GM18867 (cell line): ENCODE data around the gene ACYP2.
"Not testable (repeated sequence)": the region's sequence is repeated elsewhere in the genome, so short reads cannot be mapped to it uniquely, and the experiment has no call there.

Source experiments
- ATAC-seq: cut with Tn5 transposase; IDR thresholded peaks from one replicate; pipeline ENCODE4 v1.9.1; 2021; ENCODE audit warnings: mild to moderate bottlenecking, moderate library complexity; ENCODE audit not compliant: unreplicated experiment

Gene ACYP2

GRCh38 chr2:54313147-54313546 is 197.7 kb downstream of the ACYP2 start:
- no peak for ATAC-seq

DNA sequence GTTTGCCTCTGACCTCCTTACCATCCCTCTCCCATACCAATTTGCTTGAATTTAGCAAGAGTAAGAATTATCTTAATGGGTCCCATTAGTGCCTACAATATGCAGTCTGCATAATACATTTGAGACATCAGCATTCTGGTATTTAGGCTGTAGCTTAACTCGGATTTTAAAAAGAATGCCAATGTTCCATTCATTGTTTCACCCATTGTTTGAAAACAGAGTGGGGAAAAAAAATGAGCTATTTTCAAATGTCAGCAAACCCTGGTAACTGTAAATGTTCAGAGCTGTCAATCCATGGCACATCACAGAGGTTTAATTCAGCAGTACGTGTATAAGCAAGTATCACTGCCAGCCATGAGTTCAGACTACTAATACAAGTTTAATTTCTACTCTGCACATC is 202.6 kb downstream of the ACYP2 start:
- ATAC-seq = no peak

DNA sequence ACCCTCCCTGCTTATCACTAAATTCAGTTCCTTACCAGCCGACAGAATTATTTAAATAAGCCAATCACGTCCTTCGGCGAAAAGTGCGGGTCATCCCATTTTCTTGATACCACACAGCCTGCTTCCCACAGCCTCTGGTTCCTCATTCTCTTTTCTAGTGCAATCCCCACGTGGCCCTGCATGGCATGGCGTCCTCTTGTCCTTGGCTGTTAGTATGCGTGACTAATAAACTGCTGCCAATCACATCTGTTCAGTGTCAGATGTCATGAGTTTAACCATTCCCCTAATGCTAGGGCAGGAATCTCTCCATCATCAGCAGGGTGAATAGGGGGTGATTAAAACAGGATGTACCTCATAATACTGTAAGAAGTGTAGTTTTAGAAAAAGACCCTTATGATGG is 203.4 kb downstream of the ACYP2 start:
- ATAC-seq = no peak

- no peak for ATAC-seq
These were observed 205.6 kb downstream of the ACYP2 start for GRCh38 chr2:54321047-54321446.

DNA sequence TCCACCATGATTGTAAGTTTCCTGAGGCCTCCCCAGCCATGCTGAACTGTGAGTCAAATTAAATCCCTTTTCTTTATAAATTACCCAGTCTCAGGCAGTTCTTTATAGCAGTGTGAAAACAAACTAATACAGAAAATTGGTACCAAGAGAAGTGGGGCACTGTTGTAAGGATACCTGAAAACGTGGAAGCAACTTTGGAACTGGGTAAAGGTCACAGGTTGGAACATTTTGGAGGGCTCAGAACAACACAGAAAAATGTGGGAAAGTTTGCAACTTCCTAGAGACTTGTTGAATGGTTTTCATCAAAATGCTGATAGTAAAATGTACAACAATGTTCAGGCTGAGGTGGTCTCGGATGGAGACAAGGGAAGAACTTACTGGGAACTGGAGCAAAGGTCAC is 209.1 kb downstream of the ACYP2 start:
- not testable (repeated sequence) for ATAC-seq

DNA sequence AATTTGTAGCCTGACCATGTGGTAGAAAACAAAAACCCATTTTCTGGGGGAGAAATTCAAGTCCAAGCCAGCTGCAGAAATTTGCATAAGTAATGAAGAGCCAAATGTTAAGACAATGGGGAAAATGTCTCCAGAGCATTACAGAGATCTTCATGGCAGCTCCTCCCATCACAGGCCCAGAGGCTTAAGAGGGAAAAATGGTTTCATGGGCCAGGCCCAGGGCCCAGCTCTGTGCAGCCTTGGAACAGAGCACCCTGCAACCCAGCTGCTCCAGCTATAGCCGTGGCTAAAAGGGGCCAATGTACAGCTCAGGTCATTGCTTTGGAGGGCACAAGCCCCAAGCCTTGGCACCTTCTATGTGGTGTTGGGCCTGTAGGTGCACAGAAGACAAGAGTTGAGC is 209.7 kb downstream of the ACYP2 start:
- no peak for ATAC-seq

- no peak for ATAC-seq
These were observed 214.2 kb downstream of the ACYP2 start for GRCh38 chr2:54329482-54330161.

- peak; percentile 99 for ATAC-seq
These were observed 214.9 kb downstream of the ACYP2 start for GRCh38 chr2:54330162-54330925.

- ATAC-seq = peak; percentile 2
These were observed 215.8 kb downstream of the ACYP2 start for GRCh38 chr2:54330926-54331835.

GRCh38 chr2:54332386-54332785 is 217.0 kb downstream of the ACYP2 start:
- no peak for ATAC-seq

DNA sequence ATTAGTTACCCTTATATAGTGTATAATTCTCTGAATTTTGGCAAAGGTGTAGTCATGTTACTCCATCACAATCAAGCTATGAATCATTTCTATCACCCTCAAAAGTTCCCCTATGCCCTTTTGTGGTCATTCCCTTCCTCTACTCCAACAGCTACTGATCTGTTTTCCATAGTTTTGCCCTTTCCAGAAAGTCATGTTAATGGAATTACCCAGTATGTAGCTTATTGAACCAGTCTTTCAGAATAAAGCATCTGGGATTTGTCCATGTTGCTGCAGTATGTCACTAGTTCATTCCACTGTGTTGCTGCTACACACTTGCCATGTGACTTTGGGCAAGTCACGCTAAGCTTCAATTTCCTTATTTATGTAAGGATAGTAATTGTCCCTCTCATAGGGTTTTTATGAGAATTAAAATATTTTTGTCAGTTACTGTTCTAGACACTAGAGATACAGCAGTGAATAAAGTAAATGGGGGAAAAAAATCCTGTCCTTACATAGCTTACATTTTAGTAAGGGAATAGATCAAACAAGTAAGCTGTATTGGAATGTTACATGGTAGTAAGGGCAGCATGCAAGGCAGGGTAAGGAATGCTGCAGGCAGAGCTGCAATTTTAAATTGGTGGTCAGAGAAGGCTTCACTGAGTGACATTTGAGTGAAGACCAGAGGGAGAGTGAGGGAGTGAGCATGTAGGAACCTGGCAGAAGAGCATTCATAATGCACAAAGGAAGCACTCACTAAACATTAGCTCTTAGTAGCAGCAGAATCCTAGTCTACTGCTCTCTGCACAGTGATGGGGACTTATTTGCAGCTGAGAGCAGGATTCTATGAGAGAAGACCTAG is 220.9 kb downstream of the ACYP2 start:
- ATAC-seq = no peak

- ATAC-seq = no peak
These were observed 221.5 kb downstream of the ACYP2 start for GRCh38 chr2:54336977-54337255.

- ATAC-seq = no peak
These were observed 226.2 kb downstream of the ACYP2 start for GRCh38 chr2:54341656-54342055.

- ATAC-seq = no peak
These were observed 227.2 kb downstream of the ACYP2 start for GRCh38 chr2:54342603-54343002.

DNA sequence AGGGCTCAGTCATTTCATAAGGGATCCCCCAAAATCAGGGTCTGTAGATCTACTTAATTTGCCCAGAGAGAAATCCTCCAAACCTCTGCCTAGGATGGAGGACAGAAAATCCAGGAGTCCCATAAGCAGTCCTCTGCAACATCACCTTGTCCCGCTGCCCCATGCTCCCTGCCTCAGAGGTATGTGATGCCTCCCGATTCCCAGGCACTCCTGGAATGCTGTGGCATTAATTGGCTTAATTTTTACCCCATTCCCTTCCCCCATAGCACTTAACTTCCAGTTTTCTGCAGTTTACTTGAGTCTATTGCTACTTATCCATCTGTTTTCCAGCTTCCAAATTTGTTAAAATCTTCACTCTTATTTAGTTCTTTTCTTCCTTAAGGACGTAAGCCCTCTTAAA is 232.2 kb downstream of the ACYP2 start:
- no peak for ATAC-seq

GRCh38 chr2:54348646-54349045 is 233.2 kb downstream of the ACYP2 start:
- ATAC-seq = no peak

- ATAC-seq = no peak
These were observed 235.0 kb downstream of the ACYP2 start for GRCh38 chr2:54350426-54350825.

GRCh38 chr2:54353216-54353615 is 237.8 kb downstream of the ACYP2 start:
- ATAC-seq = no peak
